ENCODE measurements around the gene CACFD1.

GRCh38 chr9:133488686-133489252, 29.0 kb downstream of the CACFD1 start:
- TF ChIP-seq TARDBP (IDR thresholded peaks at IDR 0.05) (no peak), ARNT (IDR thresholded peaks at IDR 0.05) (no peak)

All from HEK293T (cell line).